NCI-H524 (cell line): ENCODE data around the gene DDX20.
"Not testable (repeated sequence)": the region's sequence is repeated elsewhere in the genome, so short reads cannot be mapped to it uniquely, and the experiment has no call there.

Source experiments
- DNase-seq, 2 experiments: peaks; one replicate each; lab custom pipeline; 2025; lab: John Stamatoyannopoulos, UW

Gene DDX20

GRCh38 chr1:111733183-111733991, 22.3 kb upstream of the DDX20 start:
- peak in 1 of 2 experiments; percentile 18 for DNase-seq

GRCh38 chr1:111733992-111734341, 21.7 kb upstream of the DDX20 start:
- no peak for DNase-seq

GRCh38 chr1:111734426-111734825, 21.3 kb upstream of the DDX20 start:
- DNase-seq: no peak

- no peak for DNase-seq
These were observed 20.8 kb upstream of the DDX20 start for GRCh38 chr1:111734856-111735255.

GRCh38 chr1:111735321-111735720, 20.4 kb upstream of the DDX20 start:
- no peak for DNase-seq

- DNase-seq: peak; percentile 97 to 99
These were observed 19.7 kb upstream of the DDX20 start for GRCh38 chr1:111735858-111736544.

GRCh38 chr1:111736548-111737215, 19.0 kb upstream of the DDX20 start:
- DNase-seq: peak; percentile 36 to 54

- DNase-seq: peak in 1 of 2 experiments; percentile 39
These were observed 18.2 kb upstream of the DDX20 start for GRCh38 chr1:111737216-111738132.

- DNase-seq: no peak
These were observed 17.6 kb upstream of the DDX20 start for GRCh38 chr1:111738133-111738435.

- DNase-seq: peak; percentile 79 to 83
These were observed 17.1 kb upstream of the DDX20 start for GRCh38 chr1:111738436-111739193.

- peak; percentile 92 for DNase-seq
These were observed 16.3 kb upstream of the DDX20 start, which contains the start of gene INKA2 for GRCh38 chr1:111739194-111739924. Gene INKA2 (minus strand): TSS chr1:111739395. CDS start chr1:111739242, 153 bp downstream.

- DNase-seq: peak; percentile 64 to 73
These were observed 15.6 kb upstream of the DDX20 start for GRCh38 chr1:111739925-111740765.

- not testable (repeated sequence) for DNase-seq
These were observed 13.4 kb upstream of the DDX20 start for GRCh38 chr1:111742292-111742691.

GRCh38 chr1:111742938-111743549, 12.7 kb upstream of the DDX20 start:
- DNase-seq: no peak

GRCh38 chr1:111743679-111744101, 12.0 kb upstream of the DDX20 start:
- no peak for DNase-seq

GRCh38 chr1:111745675-111746613, 9.8 kb upstream of the DDX20 start:
- no peak for DNase-seq

- DNase-seq: no peak
These were observed 9.1 kb upstream of the DDX20 start for GRCh38 chr1:111746614-111746999.

- peak in 1 of 2 experiments; percentile 57 for DNase-seq
These were observed 8.4 kb upstream of the DDX20 start for GRCh38 chr1:111747282-111747734.
